HG03097 (cell line): ENCODE data around the gene VWA3B.

Experiments used
- ATAC-seq: cut with Tn5 transposase; IDR thresholded peaks from one replicate; pipeline ENCODE4 v1.9.1; 2021; ENCODE audit not compliant: unreplicated experiment, low FRiP score

Gene VWA3B

GRCh38 chr2:98170076-98170475, 83.1 kb downstream of the VWA3B start:
- ATAC-seq, result no peak

GRCh38 chr2:98172150-98172765, 85.3 kb downstream of the VWA3B start:
- ATAC-seq, result no peak

GRCh38 chr2:98172951-98173350, 86.0 kb downstream of the VWA3B start:
- no peak for ATAC-seq

- no peak for ATAC-seq
Observed at GRCh38 chr2:98175811-98176210, 88.8 kb downstream of the VWA3B start.

- no peak for ATAC-seq
Observed at GRCh38 chr2:98177286-98177685, 90.3 kb downstream of the VWA3B start.

GRCh38 chr2:98177986-98178385, 91.0 kb downstream of the VWA3B start:
- ATAC-seq, result no peak

GRCh38 chr2:98180456-98180855, 93.5 kb downstream of the VWA3B start:
- ATAC-seq, result no peak

- ATAC-seq, result no peak
Observed at GRCh38 chr2:98181346-98181745, 94.4 kb downstream of the VWA3B start.

GRCh38 chr2:98185801-98186200, 98.8 kb downstream of the VWA3B start:
- ATAC-seq, result no peak

GRCh38 chr2:98187194-98187593, 100.2 kb downstream of the VWA3B start:
- no peak for ATAC-seq

GRCh38 chr2:98188351-98189046, 101.5 kb downstream of the VWA3B start:
- ATAC-seq, result no peak

- no peak for ATAC-seq
Observed at GRCh38 chr2:98191883-98192282, 104.9 kb downstream of the VWA3B start.

- no peak for ATAC-seq
Observed at GRCh38 chr2:98201576-98201975, 114.6 kb downstream of the VWA3B start.

- no peak for ATAC-seq
Observed at GRCh38 chr2:98205889-98206288, 118.9 kb downstream of the VWA3B start.

GRCh38 chr2:98212092-98213000, 125.4 kb downstream of the VWA3B start:
- no peak for ATAC-seq

GRCh38 chr2:98216616-98217015, 129.6 kb downstream of the VWA3B start:
- no peak for ATAC-seq

- ATAC-seq, result no peak
Observed at GRCh38 chr2:98219152-98219551, 132.2 kb downstream of the VWA3B start.

GRCh38 chr2:98233941-98234340, 147.0 kb downstream of the VWA3B start:
- ATAC-seq, result no peak

GRCh38 chr2:98234776-98235175, 147.8 kb downstream of the VWA3B start:
- ATAC-seq, result no peak

GRCh38 chr2:98236935-98237334, 150.0 kb downstream of the VWA3B start:
- no peak for ATAC-seq

GRCh38 chr2:98240786-98241398, 153.9 kb downstream of the VWA3B start:
- ATAC-seq, result no peak
